ENCODE results near the gene SLN.

SLN gene

DNA sequence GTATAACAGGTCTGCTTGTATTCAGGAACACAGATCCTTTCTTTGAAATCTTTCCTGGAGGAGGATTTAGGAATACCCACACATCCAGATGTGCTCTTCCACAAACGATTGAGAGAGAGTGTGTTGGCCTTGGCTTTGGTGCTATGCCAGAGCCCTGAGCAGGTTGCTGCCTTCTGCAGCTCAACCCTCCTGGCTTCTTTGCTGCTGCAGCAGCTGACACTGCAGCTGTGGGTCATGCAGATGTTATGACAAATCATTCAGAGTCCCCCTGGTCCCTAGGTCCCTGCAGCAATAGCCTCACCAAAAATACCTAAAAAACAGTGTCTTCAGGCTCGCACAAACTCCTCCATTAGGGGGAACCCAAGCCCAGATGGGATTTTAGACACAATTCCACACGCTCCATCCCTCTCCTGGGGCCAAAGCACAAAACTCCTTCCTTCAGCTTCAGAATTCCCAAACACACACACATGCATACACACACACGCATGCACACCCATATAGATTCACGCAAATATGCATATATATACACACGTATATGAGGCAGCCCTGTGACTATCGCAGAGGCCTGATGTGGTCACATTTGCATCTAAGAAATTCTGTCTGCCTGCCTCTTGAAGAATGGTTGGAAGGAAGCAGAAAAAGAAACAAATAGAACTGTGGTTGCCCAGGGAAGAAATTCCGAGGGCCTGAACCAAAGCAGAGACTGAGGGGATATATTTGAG, 35.4 kb downstream of the SLN start:
- DNase-seq (ENCODE audit: low spot score): no peak
- Histone ChIP-seq H3K4me3 (no peak overlapping the region), H3K27ac (no peak overlapping the region)
- TF ChIP-seq, protein P1, sequence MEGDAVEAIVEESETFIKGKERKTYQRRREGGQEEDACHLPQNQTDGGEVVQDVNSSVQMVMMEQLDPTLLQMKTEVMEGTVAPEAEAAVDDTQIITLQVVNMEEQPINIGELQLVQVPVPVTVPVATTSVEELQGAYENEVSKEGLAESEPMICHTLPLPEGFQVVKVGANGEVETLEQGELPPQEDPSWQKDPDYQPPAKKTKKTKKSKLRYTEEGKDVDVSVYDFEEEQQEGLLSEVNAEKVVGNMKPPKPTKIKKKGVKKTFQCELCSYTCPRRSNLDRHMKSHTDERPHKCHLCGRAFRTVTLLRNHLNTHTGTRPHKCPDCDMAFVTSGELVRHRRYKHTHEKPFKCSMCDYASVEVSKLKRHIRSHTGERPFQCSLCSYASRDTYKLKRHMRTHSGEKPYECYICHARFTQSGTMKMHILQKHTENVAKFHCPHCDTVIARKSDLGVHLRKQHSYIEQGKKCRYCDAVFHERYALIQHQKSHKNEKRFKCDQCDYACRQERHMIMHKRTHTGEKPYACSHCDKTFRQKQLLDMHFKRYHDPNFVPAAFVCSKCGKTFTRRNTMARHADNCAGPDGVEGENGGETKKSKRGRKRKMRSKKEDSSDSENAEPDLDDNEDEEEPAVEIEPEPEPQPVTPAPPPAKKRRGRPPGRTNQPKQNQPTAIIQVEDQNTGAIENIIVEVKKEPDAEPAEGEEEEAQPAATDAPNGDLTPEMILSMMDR (IDR thresholded peaks at IDR 0.05): no peak

DNA sequence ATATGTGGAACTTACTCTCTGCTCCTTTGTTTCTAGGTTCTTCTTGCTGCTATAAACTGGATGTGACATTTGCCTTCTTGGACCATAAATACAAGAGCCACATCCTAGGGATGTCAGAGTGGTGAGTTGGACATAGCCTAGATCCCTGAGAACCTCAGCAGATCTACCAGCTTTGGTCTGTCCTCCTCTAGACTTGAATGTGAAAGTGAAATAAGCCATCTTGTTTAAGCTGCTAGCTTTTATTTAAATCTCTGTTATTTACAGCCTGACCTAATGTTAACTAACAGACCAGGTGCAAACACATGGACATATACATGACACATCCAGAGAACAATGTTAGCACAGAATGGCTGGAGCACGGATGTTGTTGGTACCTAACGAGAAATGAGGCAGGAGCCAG, 36.0 kb downstream of the SLN start:
- no peak for DNase-seq (ENCODE audit: low spot score)
- no peak overlapping the region for H3K4me3 ChIP-seq
- TF ChIP-seq, protein P1 (IDR thresholded peaks at IDR 0.05): no peak

DNA sequence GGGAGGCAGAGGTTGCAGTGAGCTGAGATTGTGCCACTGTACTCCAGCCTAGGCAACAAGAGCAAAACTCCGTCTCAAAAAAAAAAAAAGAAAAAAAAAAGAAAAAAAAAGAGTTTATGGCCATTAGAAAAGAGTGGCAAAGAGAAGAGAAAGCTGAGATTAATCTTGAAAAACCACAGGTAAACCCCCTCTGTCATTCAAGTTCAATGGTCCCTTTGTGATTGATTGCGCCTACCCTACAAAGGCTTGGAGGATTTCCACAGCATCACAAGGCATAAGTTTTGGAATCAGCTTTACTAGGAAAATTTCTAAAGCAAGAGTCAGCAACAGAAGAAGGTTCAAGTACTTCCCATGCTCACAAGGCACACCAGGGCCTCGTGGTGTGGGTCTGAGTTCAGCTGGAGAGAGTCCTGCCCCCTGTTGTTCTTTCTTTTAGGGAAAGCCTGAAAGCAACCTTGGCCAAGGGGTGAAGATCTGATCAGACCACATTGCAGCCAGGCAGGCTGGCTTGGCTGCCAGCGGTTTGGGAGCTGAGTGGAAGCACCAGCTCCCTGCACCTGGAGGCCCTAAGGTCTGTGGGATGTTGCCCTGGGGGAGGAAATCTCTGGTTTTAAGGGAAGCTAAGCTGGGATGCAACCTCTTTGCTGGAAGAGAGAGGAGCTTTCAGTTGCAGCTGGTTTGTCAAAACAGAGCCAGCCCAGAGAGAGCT, 41.8 kb downstream of the SLN start:
- no peak for DNase-seq (ENCODE audit: low spot score)

More for the DNA sequence above, 36.0 kb downstream of the SLN start:
- H3K27ac ChIP-seq: no peak overlapping the region

DNA sequence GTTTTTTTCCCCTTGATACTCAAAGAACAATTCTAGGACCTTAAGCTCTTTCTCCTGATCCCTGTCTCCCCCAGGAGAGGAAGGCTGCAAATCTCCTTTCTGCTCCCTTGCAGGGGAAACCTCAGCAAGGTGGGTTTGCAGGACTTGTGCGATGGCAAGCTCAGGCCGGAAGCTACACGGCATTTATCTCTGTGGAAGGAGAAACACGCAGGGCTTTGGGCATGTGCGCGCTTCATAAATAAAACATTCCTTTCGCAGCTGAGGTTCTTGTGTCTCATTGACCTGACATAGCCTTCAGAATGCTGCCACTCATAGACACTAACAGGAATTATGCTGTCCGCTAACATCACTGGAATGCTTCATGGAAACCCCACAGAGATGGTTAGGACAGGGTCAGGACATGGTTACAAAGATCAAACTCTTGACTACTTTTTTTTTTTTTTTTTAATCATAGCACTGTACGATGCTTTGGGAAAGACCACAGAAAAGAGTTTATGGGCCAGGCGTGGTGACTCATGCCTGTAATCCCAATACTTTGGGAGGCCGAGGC, 42.6 kb downstream of the SLN start:
- TF ChIP-seq, protein P1 (IDR thresholded peaks at IDR 0.05): no peak
- H3K4me3 ChIP-seq: no peak overlapping the region
- no peak for DNase-seq (ENCODE audit: low spot score)
- no peak overlapping the region for H3K27ac ChIP-seq

More for the DNA sequence above, 41.8 kb downstream of the SLN start:
- TF ChIP-seq, protein P1 (IDR thresholded peaks at IDR 0.05): no peak
- no peak overlapping the region for H3K27ac ChIP-seq
- no peak overlapping the region for H3K4me3 ChIP-seq

DNA sequence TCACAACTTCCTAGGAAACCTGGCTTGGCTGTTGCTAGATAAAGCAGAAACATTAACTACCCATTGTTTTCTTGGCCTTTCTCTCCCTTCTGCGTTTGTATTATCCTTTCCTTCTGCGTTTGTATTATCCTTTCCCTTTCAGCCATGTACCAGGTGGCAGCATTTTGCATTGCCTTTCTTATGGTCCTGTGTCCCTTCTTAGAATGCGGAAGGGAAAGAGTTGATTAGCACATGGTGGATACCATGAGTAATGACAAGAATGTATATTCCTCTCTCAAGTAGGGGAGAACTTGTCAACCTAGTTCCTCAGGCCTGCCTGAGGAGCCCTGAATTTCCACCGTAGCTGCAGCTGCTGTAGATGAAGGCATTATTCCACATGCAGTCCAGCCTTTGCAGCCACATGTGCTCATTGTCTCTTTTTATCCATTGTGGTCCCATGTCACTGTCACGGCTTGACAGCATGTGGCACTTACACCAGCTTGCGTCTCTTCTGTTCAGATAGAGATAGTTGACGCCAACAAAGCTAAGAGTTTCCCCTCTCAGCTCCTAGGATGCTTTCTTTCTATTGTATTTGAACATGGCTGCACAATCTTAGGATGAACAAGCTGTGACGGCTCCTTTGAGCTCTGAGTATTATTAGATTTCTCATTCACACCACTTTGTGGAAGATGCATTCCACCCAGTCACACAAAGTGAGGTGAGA, 44.8 kb downstream of the SLN start:
- no peak for DNase-seq (ENCODE audit: low spot score)
- TF ChIP-seq, protein P1 (IDR thresholded peaks at IDR 0.05): no peak
- H3K27ac ChIP-seq: no peak overlapping the region
- H3K4me3 ChIP-seq: no peak overlapping the region

DNA sequence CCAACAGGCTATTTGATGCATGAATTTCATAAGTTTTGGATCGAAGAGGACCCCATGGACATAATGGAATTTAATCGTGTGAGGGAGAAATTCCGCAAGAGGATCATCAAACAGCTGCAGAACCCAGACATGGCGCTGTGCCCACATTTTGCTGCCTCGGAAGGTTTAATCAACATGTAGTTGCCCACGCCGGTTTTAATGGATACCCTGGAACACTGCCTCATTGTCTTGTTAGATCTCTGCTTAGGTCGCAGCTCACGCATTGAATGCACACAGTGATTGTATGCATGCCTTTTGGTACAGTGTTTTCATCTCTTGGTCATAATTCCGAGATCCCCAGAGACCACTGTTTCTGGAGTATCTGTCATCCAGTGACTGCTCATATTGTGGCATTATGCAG, 46.8 kb downstream of the SLN start:
- Histone ChIP-seq H3K27ac (no peak overlapping the region), H3K4me3 (no peak overlapping the region)
- no peak for DNase-seq (ENCODE audit: low spot score)
- TF ChIP-seq, protein P1 (IDR thresholded peaks at IDR 0.05): no peak
